ENCODE measurements around the gene AUP1. TPM values are rescaled to one million over a fixed set of nuclear protein-coding genes. Genes with fewer than 3 reads are reported as not detected.

Gene AUP1
- total RNA-seq, 1 donor from 2014 or later: 170 TPM

- Mint-ChIP-seq H3K9me3 (no peaks in the 10 kb centered on the region), H3K27me3 (peaks cover 13% of the 10 kb centered on the region), H3K27ac (no peak overlapping the region), H3K4me3 (no peak overlapping the region), H3K4me1 (peaks cover 16% of the 10 kb centered on the region), H3K36me3 (ENCODE audit: low read depth) (peaks cover 15% of the 10 kb centered on the region)
- no peak for DNase-seq
- intact Hi-C loops (cut with micrococcal nuclease): no loop called here
Observed at GRCh38 chr2:74536166-74536950, 6.9 kb upstream of the AUP1 start.

GRCh38 chr2:74535440-74535965 lies 6.0 kb upstream of the AUP1 start:
- Mint-ChIP-seq H3K27me3 (peaks cover 12% of the 10 kb centered on the region), H3K27ac (no peak overlapping the region), H3K36me3 (ENCODE audit: low read depth) (peaks cover 20% of the 10 kb centered on the region), H3K4me1 (peaks cover 23% of the 10 kb centered on the region), H3K4me3 (no peak overlapping the region), H3K9me3 (no peaks in the 10 kb centered on the region)
- DNase-seq: no peak
- intact Hi-C loops (cut with micrococcal nuclease): no loop called here

- intact Hi-C loops (cut with micrococcal nuclease): no loop called here
- DNase-seq: no peak
- peaks cover 12% of the 10 kb centered on the region for H3K27me3 Mint-ChIP-seq
- H3K36me3 Mint-ChIP-seq (ENCODE audit: low read depth): peaks cover 20% of the 10 kb centered on the region
- peaks cover 21% of the 10 kb centered on the region for H3K4me1 Mint-ChIP-seq
- H3K27ac Mint-ChIP-seq: no peak overlapping the region
- no peak overlapping the region for H3K4me3 Mint-ChIP-seq
- H3K9me3 Mint-ChIP-seq: no peaks in the 10 kb centered on the region
Observed at GRCh38 chr2:74534411-74534810, 4.9 kb upstream of the AUP1 start.

GRCh38 chr2:74533464-74533863 lies 4.0 kb upstream of the AUP1 start:
- Mint-ChIP-seq H3K36me3 (ENCODE audit: low read depth) (peaks cover 25% of the 10 kb centered on the region), H3K4me1 (peaks cover 18% of the 10 kb centered on the region), H3K9me3 (no peaks in the 10 kb centered on the region), H3K4me3 (no peak overlapping the region), H3K27me3 (peaks cover 7% of the 10 kb centered on the region), H3K27ac (no peak overlapping the region)
- intact Hi-C loops (cut with micrococcal nuclease): loop anchor here (2.0 kb wide), 1 partner anchor 283 kb away; no protein-coding TSS in a partner anchor
- no peak for DNase-seq

- DNase-seq: peak; percentile 79
- H3K9me3 Mint-ChIP-seq: no peaks in the 10 kb centered on the region
- intact Hi-C loops (cut with micrococcal nuclease): loop anchor here (2.0 kb wide), 1 partner anchor 281 kb away; no protein-coding TSS in a partner anchor
Observed at GRCh38 chr2:74532222-74532621, 2.7 kb upstream of the AUP1 start.

GRCh38 chr2:74531666-74532065 lies 2.2 kb upstream of the AUP1 start:
- Mint-ChIP-seq H3K27ac (peak overlapping the region; percentile 92), H3K9me3 (no peaks in the 10 kb centered on the region), H3K4me1 (peaks cover 29% of the 10 kb centered on the region), H3K4me3 (peak overlapping the region; percentile 96), H3K27me3 (no peaks in the 10 kb centered on the region), H3K36me3 (ENCODE audit: low read depth) (peaks cover 43% of the 10 kb centered on the region)
- intact Hi-C loops (cut with micrococcal nuclease): loop anchor here (2.0 kb wide), 1 partner anchor 281 kb away; no protein-coding TSS in a partner anchor
- DNase-seq: no peak

More at GRCh38 chr2:74532222-74532621, 2.7 kb upstream of the AUP1 start:
- H3K27me3 Mint-ChIP-seq: no peaks in the 10 kb centered on the region
- peak overlapping the region; percentile 2 for H3K27ac Mint-ChIP-seq
- H3K4me1 Mint-ChIP-seq: peaks cover 26% of the 10 kb centered on the region
- H3K4me3 Mint-ChIP-seq: peak overlapping the region; percentile 96
- peaks cover 37% of the 10 kb centered on the region for H3K36me3 Mint-ChIP-seq (ENCODE audit: low read depth)

GRCh38 chr2:74530239-74531187 lies 1.0 kb upstream of the AUP1 start:
- Mint-ChIP-seq H3K9me3 (no peaks in the 10 kb centered on the region), H3K27me3 (no peaks in the 10 kb centered on the region), H3K4me1 (peaks cover 35% of the 10 kb centered on the region), H3K36me3 (ENCODE audit: low read depth) (peaks cover 53% of the 10 kb centered on the region), H3K4me3 (peak overlapping the region; percentile 96), H3K27ac (peak overlapping the region; percentile 92)
- intact Hi-C loops (cut with micrococcal nuclease): loop anchor here (1.0 kb wide), 1 partner anchor 19 kb away; no protein-coding TSS in a partner anchor
- DNase-seq: peak; percentile 85

- Mint-ChIP-seq H3K4me3 (peak overlapping the region; percentile 96), H3K36me3 (ENCODE audit: low read depth) (peaks cover 56% of the 10 kb centered on the region), H3K9me3 (no peaks in the 10 kb centered on the region), H3K27ac (peak overlapping the region; percentile 96), H3K4me1 (peaks cover 35% of the 10 kb centered on the region), H3K27me3 (no peaks in the 10 kb centered on the region)
- no peak for DNase-seq
- intact Hi-C loops (cut with micrococcal nuclease): loop anchor here (1.0 kb wide), 8 partner anchors 11 to 430 kb away; partner anchors contain the start of genes DOK1, INO80B, MRPL53 and POLE4
Observed at GRCh38 chr2:74528600-74529356, 728 bp downstream of the AUP1 start.

- peak overlapping the region; percentile 96 for H3K4me3 Mint-ChIP-seq
- no peaks in the 10 kb centered on the region for H3K27me3 Mint-ChIP-seq
- peaks cover 38% of the 10 kb centered on the region for H3K4me1 Mint-ChIP-seq
- DNase-seq: no peak
- H3K36me3 Mint-ChIP-seq (ENCODE audit: low read depth): peaks cover 55% of the 10 kb centered on the region
- no peaks in the 10 kb centered on the region for H3K9me3 Mint-ChIP-seq
- H3K27ac Mint-ChIP-seq: no peak overlapping the region
- intact Hi-C loops (cut with micrococcal nuclease): no loop called here
Observed at GRCh38 chr2:74527741-74528140, 1.8 kb downstream of the AUP1 start.

- Mint-ChIP-seq H3K27ac (no peak overlapping the region), H3K4me1 (peaks cover 33% of the 10 kb centered on the region), H3K4me3 (peak overlapping the region; percentile 43), H3K27me3 (peaks cover under 1% of the 10 kb centered on the region), H3K9me3 (no peaks in the 10 kb centered on the region), H3K36me3 (ENCODE audit: low read depth) (peaks cover 46% of the 10 kb centered on the region)
- intact Hi-C loops (cut with micrococcal nuclease): no loop called here
- DNase-seq: no peak
Observed at GRCh38 chr2:74526649-74527230, 2.8 kb downstream of the AUP1 start.

GRCh38 chr2:74525717-74526648 lies 3.5 kb downstream of the AUP1 start, which contains the start of gene DQX1:
Gene DQX1 (minus strand): TSS chr2:74526231. CDS start chr2:74525729, 502 bp downstream.
- intact Hi-C loops (cut with micrococcal nuclease): no loop called here
- Mint-ChIP-seq H3K4me3 (peak within 1 kb of the TSS; percentile 43), H3K4me1 (peaks cover 26% of the 10 kb centered on the region), H3K9me3 (no peaks in the 10 kb centered on the region), H3K36me3 (ENCODE audit: low read depth) (peaks cover 41% of the 10 kb centered on the region), H3K27me3 (peaks cover 5% of the 10 kb centered on the region), H3K27ac (no peak within 1 kb of the TSS)
- DNase-seq: peak; percentile 76
